GM23248 (cell line): ENCODE measurements around the gene ZFX.
"Not testable (repeated sequence)": the region's sequence is repeated elsewhere in the genome, so short reads cannot be mapped to it uniquely, and the experiment has no call there.

Experiments used
- EZH2 ChIP-seq: fragments of 200-600 bp; sonication (generic); IDR thresholded peaks from 2 replicates; pipeline ENCODE4 v1.6.1; 2018; ENCODE audit warnings: antibody characterized with exemption, mild to moderate bottlenecking; ENCODE audit not compliant: insufficient read depth, poor library complexity, severe bottlenecking
- EZH2phosphoT487 ChIP-seq: fragments of 200-600 bp; sonication (generic); IDR thresholded peaks from 2 replicates; pipeline ENCODE4 v1.6.1; 2018; ENCODE audit warnings: antibody characterized with exemption, moderate library complexity, mild to moderate bottlenecking, low read depth; ENCODE audit not compliant: insufficient read depth

DNA sequence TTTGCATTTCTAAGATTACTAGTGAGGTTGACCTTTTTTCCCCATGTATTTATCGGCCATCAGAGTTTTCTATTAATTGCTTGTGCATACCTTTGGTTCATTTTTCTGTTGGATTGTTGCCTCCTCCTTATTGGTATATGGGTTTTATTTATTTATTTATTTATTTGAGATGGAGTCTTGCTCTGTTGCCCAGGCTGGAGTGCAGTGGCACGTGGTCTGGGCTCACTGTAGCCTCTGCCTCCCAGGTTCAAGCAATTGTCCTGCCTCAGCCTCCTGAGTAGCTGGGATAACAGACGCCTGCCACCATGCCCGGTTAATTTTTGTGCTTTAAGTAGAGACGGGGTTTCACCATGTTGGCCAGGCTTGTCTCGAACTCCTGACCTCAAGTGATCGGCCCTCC is 6.2 kb downstream of the ZFX start:
- not testable (repeated sequence) for TF ChIP-seq EZH2phosphoT487, EZH2
